Embryonic facial prominence (tissue), 1 donor: ENCODE measurements around the gene PLCB2.

Source experiments
- DNase-seq: peaks from one replicate; pipeline ENCODE4 v3.0.0-alpha.2; 2016; ENCODE audit errors: extremely low spot score

The PLCB2 gene

GRCh38 chr15:40340038-40340739 lies 32.5 kb upstream of the PLCB2 start:
- no peak for DNase-seq

- DNase-seq, result no peak
Observed at GRCh38 chr15:40339621-40339945, 31.8 kb upstream of the PLCB2 start.

- DNase-seq, result no peak
Observed at GRCh38 chr15:40338921-40339620, 31.3 kb upstream of the PLCB2 start.

- DNase-seq, result no peak
Observed at GRCh38 chr15:40338041-40338657, 30.4 kb upstream of the PLCB2 start.

GRCh38 chr15:40337597-40337996 lies 29.9 kb upstream of the PLCB2 start:
- no peak for DNase-seq

- DNase-seq, result no peak
Observed at GRCh38 chr15:40336744-40337122, 29.0 kb upstream of the PLCB2 start.

GRCh38 chr15:40335938-40336743 lies 28.4 kb upstream of the PLCB2 start:
- DNase-seq, result no peak

- no peak for DNase-seq
Observed at GRCh38 chr15:40334941-40335795, 27.4 kb upstream of the PLCB2 start.

- no peak for DNase-seq
Observed at GRCh38 chr15:40334541-40334940, 26.8 kb upstream of the PLCB2 start.

GRCh38 chr15:40333922-40334492 lies 26.3 kb upstream of the PLCB2 start:
- no peak for DNase-seq

- no peak for DNase-seq
Observed at GRCh38 chr15:40332113-40332781, 24.5 kb upstream of the PLCB2 start.

GRCh38 chr15:40331637-40332036 lies 23.9 kb upstream of the PLCB2 start:
- DNase-seq, result no peak

GRCh38 chr15:40331026-40331425 lies 23.3 kb upstream of the PLCB2 start:
- DNase-seq, result no peak

- no peak for DNase-seq
Observed at GRCh38 chr15:40330368-40330836, 22.7 kb upstream of the PLCB2 start.

- no peak for DNase-seq
Observed at GRCh38 chr15:40329804-40330203, 22.1 kb upstream of the PLCB2 start.

GRCh38 chr15:40328751-40329150 lies 21.0 kb upstream of the PLCB2 start:
- no peak for DNase-seq

GRCh38 chr15:40328176-40328575 lies 20.4 kb upstream of the PLCB2 start:
- DNase-seq, result no peak

- no peak for DNase-seq
Observed at GRCh38 chr15:40327457-40327856, 19.7 kb upstream of the PLCB2 start.

- no peak for DNase-seq
Observed at GRCh38 chr15:40325700-40326099, 18.0 kb upstream of the PLCB2 start.

- DNase-seq, result no peak
Observed at GRCh38 chr15:40325188-40325587, 17.5 kb upstream of the PLCB2 start.
